Breast epithelium (tissue), 4 donors: ENCODE measurements around the gene RPL10. TPM values are rescaled to one million over a fixed set of nuclear protein-coding genes. Genes with fewer than 3 reads are reported as not detected.

Experiments used
- DNase-seq, 2 donors: peaks; one replicate each; pipeline ENCODE4 v3.0.0-alpha.2; 2019; ENCODE audit warnings: low spot score in 2 of 2
- H3K27ac ChIP-seq, 2 donors: fragments of 200-600 bp; sonication (generic) in 1 of 2; one replicate each; pipeline ENCODE4 v1.5.1; 2016 to 2019; ENCODE audit warnings: mild to moderate bottlenecking in 1 of 2
- H3K27me3 ChIP-seq, 2 donors: fragments of 200-600 bp; sonication (generic) in 1 of 2; one replicate each; pipeline versions ENCODE4 v1.5.1 to v1.6.0; 2017 to 2019; ENCODE audit warnings: control low read depth in 1 of 2, mild to moderate bottlenecking in 1 of 2
- H3K36me3 ChIP-seq: fragments of 200-600 bp; one replicate; pipeline ENCODE4 v1.5.1; 2019
- H3K4me1 ChIP-seq, 2 donors: fragments of 200-600 bp; sonication (generic); one replicate each; pipeline ENCODE4 v1.5.1; 2016 to 2019; ENCODE audit warnings: control low read depth in 1 of 2
- H3K4me3 ChIP-seq, 3 donors: fragments of 200-600 bp; sonication (generic); 1 replicate in 2 of 3; 2 replicates in 1 of 3; pipeline ENCODE4 v1.5.1; 2016 to 2019; ENCODE audit warnings: mild to moderate bottlenecking in 3 of 3, moderate library complexity in 2 of 3
- H3K9me3 ChIP-seq, 2 donors: fragments of 200-600 bp; sonication (generic) in 1 of 2; one replicate each; pipeline ENCODE4 v1.5.1; 2016 to 2019; ENCODE audit warnings: control low read depth in 1 of 2
- POLR2A ChIP-seq: fragments of 450-650 bp; IDR thresholded peaks from one replicate; pipeline ENCODE4 v1.6.1; 2016; ENCODE audit warnings: antibody characterized with exemption, mild to moderate bottlenecking, moderate library complexity
- POLR2AphosphoS5 ChIP-seq, 3 donors: sonication (generic); formaldehyde crosslinking; IDR thresholded peaks; one replicate each; pipeline ENCODE4 v1.6.1; 2017; ENCODE audit warnings: antibody characterized with exemption in 3 of 3
- intact Hi-C: fragments of 100-400 bp; cut with DNase I; formaldehyde crosslinking; loops from one replicate; pipeline ENCODE4 v1.15.1; 2023; ENCODE audit warnings: low total_unique reads
- total RNA-seq, 3 donors: library from RNA; depleted of rRNA; stranded (reverse); fragments of >200 nt; gene quantifications; one replicate each; pipeline ENCODE4 v1.1.0, GENCODE V29; 2016
- TF ChIP-seq, protein P1 (sequence below), 3 donors: fragments of 450-650 bp; IDR thresholded peaks; one replicate each; pipeline ENCODE4 v1.5.1; 2016 to 2017; ENCODE audit warnings: antibody characterized with exemption in 3 of 3, mild to moderate bottlenecking in 3 of 3, moderate library complexity in 3 of 3

Gene RPL10
- total RNA-seq, 3 donors from 2014 or later: 8,496 to 9,265 (median 8,695) TPM

DNA sequence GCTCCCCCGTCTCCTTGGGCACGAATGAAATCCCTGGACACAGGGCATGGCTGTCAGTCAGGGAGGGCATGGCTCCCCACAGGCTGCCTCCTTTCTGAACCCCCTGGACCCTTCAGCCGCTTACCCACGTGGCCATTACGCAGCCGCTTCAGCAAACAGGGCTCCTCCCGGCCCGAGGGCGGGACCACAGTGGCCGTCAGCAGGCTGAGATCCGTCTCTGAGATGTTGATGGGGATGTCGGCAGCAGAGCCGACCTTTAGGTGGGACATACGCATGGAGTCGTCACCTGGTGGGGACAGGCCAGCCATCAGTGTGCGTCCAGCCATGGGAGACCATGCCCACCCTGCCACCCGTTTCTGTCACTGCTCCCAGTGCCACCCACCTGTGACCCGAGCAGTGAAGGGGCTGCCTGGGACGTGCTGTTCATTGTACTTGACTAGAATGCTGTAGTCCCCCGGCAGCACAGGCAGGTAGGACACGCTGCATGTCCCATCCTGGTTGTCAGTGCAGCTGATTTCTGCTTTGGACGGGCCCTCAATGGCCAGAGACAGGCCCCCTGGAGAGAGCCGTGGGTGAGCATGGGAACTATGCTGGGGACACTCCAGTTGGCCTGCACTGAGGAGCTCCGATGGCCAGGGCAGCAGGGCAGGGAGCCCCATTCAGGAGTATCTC lies 44.9 kb upstream of the RPL10 start:
- no peak for DNase-seq

DNA sequence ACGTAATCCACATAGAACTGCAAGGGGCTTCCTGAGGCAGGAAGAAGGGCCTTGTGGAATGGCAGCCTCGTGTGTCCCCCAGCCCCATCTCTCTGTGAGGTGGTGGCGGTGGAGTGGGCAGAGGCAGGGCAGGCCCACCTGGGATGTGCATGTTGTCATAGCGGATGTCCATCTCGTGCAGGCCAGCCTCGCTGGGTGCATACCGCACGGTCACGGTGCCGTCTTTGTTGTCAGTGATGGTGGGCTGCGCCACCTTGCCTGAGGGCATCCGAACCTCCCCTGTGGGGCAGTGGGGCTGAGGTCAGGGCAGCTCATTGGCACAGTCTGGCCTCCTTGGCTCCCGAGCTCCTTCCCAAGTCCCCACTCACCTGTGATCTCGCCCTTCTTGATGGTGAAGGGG lies 44.2 kb upstream of the RPL10 start:
- TF ChIP-seq POLR2A (no peak), POLR2AphosphoS5 (IDR thresholded peaks at IDR 0.05) (no peak)
- TF ChIP-seq, protein P1, sequence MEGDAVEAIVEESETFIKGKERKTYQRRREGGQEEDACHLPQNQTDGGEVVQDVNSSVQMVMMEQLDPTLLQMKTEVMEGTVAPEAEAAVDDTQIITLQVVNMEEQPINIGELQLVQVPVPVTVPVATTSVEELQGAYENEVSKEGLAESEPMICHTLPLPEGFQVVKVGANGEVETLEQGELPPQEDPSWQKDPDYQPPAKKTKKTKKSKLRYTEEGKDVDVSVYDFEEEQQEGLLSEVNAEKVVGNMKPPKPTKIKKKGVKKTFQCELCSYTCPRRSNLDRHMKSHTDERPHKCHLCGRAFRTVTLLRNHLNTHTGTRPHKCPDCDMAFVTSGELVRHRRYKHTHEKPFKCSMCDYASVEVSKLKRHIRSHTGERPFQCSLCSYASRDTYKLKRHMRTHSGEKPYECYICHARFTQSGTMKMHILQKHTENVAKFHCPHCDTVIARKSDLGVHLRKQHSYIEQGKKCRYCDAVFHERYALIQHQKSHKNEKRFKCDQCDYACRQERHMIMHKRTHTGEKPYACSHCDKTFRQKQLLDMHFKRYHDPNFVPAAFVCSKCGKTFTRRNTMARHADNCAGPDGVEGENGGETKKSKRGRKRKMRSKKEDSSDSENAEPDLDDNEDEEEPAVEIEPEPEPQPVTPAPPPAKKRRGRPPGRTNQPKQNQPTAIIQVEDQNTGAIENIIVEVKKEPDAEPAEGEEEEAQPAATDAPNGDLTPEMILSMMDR (IDR thresholded peaks at IDR 0.05): no peak
- no peak for DNase-seq
- no peak overlapping the region for H3K27ac ChIP-seq
- no peaks in the 10 kb centered on the region for H3K36me3 ChIP-seq
- H3K9me3 ChIP-seq: no peaks in the 10 kb centered on the region
- H3K4me1 ChIP-seq: no peaks in the 10 kb centered on the region
- intact Hi-C loops: no loop called here
- peaks cover 0 to 31% of the 10 kb centered on the region in 2 donors for H3K27me3 ChIP-seq
- no peak overlapping the region for H3K4me3 ChIP-seq

More for the DNA sequence above, 44.9 kb upstream of the RPL10 start:
- Histone ChIP-seq H3K27me3 (peaks cover 0 to 31% of the 10 kb centered on the region in 2 donors), H3K36me3 (no peaks in the 10 kb centered on the region), H3K9me3 (no peaks in the 10 kb centered on the region), H3K27ac (no peak overlapping the region), H3K4me3 (no peak overlapping the region), H3K4me1 (no peaks in the 10 kb centered on the region)
- intact Hi-C loops: no loop called here
- TF ChIP-seq POLR2AphosphoS5 (IDR thresholded peaks at IDR 0.05): no peak
- TF ChIP-seq, protein P1 (IDR thresholded peaks at IDR 0.05): no peak
- no peak for TF ChIP-seq POLR2A

DNA sequence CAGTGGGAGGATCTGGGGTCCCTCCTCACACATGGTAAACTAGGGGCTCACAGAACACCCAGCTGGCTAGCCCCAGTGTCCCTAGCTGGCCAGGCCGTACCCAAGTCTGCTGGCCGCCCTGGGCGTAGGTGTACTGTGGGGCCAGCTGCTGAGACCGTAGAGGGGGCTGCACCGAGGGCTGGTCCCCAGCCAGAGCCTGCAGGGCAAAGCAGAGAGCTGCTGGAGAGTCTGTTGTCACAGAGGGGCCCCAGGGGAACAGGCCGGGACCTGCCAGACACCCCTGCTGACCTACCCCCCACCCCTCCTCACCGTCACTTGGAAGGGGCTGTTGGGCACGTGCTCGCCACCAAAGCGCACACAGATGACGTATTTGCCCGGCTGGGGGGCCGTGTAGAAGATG lies 43.7 kb upstream of the RPL10 start:
- H3K27ac ChIP-seq: no peak overlapping the region
- no peaks in the 10 kb centered on the region for H3K36me3 ChIP-seq

DNA sequence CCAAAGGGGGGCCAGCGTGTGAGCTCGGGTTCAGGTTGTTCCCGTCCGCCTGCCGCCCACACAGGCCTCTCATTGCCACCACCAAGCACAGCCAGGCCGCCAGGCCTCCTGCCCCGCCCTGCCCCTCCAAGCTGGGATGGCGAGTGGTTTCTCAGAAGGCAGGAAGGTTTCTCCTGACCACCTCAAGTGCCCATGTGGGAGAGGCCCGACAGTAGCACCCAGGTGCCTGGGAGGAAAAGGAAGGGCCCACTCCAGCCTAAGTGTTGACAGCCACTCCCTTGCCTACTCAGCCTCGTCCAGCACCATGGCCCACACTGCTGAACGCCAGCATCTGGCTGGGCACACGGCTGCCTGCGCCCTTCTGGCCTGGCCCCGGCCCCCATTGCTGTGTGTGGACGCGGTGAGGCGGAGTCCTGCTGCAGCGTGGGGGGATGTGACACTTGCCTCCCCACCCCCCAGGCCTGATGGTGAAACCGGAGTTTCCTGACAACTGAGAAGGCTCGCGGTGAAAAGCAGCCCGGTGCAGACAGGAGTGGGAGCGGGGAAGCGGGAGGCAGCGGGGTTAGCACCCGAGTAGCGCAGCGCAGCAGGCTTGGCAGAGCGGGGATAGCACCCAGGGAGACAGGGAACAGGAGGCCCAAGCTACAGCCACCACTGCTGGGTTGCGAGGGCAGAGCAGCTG lies 42.9 kb upstream of the RPL10 start:
- H3K27ac ChIP-seq: peak overlapping the region in 1 of 2 donors; percentile 32

More for the DNA sequence above, 43.7 kb upstream of the RPL10 start:
- intact Hi-C loops: no loop called here
- TF ChIP-seq, protein P1 (IDR thresholded peaks at IDR 0.05): no peak
- no peak for TF ChIP-seq POLR2AphosphoS5 (IDR thresholded peaks at IDR 0.05)
- TF ChIP-seq POLR2A: no peak
- Histone ChIP-seq H3K4me3 (no peak overlapping the region), H3K4me1 (no peaks in the 10 kb centered on the region), H3K27me3 (peaks cover 0 to 29% of the 10 kb centered on the region in 2 donors), H3K9me3 (no peaks in the 10 kb centered on the region)
- DNase-seq: no peak

DNA sequence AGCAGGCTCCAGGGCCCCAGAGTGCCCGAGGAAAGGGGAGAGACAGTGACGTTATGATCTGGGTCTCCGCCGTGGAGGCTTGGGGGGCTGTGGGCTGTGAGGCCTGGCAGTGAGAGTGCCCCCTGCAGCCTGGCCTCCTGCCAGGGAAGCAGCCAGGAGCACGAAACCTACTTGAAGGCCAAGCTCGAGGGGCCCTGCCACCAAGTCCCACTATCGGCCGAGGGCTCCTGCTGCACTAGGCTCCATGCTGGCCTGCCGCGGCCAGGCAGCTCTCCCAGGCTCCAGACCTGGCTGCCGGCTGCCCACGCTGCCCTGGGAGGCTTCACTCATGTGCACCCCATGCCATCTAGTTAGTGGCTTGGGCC lies 42.4 kb upstream of the RPL10 start:
- Histone ChIP-seq H3K9me3 (no peaks in the 10 kb centered on the region), H3K27ac (peak overlapping the region in 1 of 2 donors; percentile 32), H3K36me3 (no peaks in the 10 kb centered on the region), H3K4me1 (no peaks in the 10 kb centered on the region), H3K4me3 (no peak overlapping the region), H3K27me3 (peaks cover 0 to 25% of the 10 kb centered on the region in 2 donors)
- no peak for DNase-seq
- TF ChIP-seq POLR2A (no peak), POLR2AphosphoS5 (IDR thresholded peaks at IDR 0.05) (no peak)
- TF ChIP-seq, protein P1 (IDR thresholded peaks at IDR 0.05): no peak
- intact Hi-C loops: no loop called here

More for the DNA sequence above, 42.9 kb upstream of the RPL10 start:
- H3K4me3 ChIP-seq: no peak overlapping the region
- no peaks in the 10 kb centered on the region for H3K4me1 ChIP-seq
- no peaks in the 10 kb centered on the region for H3K9me3 ChIP-seq
- no peaks in the 10 kb centered on the region for H3K36me3 ChIP-seq
- intact Hi-C loops: no loop called here
- peaks cover 0 to 29% of the 10 kb centered on the region in 2 donors for H3K27me3 ChIP-seq
- no peak for DNase-seq
- TF ChIP-seq, protein P1 (IDR thresholded peaks at IDR 0.05): no peak
- TF ChIP-seq POLR2A (no peak), POLR2AphosphoS5 (IDR thresholded peaks at IDR 0.05) (no peak)
